Osteocyte (in vitro differentiated cells): ENCODE measurements around the gene EXOC6. TPM values are rescaled to one million over a fixed set of nuclear protein-coding genes. Genes with fewer than 3 reads are reported as not detected.

Source experiments
- DNase-seq: peaks from one replicate; pipeline ENCODE4 v3.0.0; 2021; ENCODE audit warnings: mixed read lengths; ENCODE audit not compliant: unreplicated experiment; ENCODE audit errors: extremely low spot score
- H3K27ac Mint-ChIP-seq: one replicate; pipeline ENCODE4 v1.8.0; 2021; ENCODE audit warnings: mild to moderate bottlenecking, mixed read lengths; ENCODE audit not compliant: unreplicated experiment
- H3K27me3 Mint-ChIP-seq: one replicate; pipeline ENCODE4 v1.8.0; 2021; ENCODE audit warnings: mixed read lengths; ENCODE audit not compliant: unreplicated experiment
- H3K36me3 Mint-ChIP-seq: one replicate; pipeline ENCODE4 v1.8.0; 2021; ENCODE audit warnings: mixed read lengths; ENCODE audit not compliant: unreplicated experiment
- H3K4me1 Mint-ChIP-seq: one replicate; pipeline ENCODE4 v1.8.0; 2021; ENCODE audit warnings: mixed read lengths; ENCODE audit not compliant: unreplicated experiment
- H3K4me3 Mint-ChIP-seq: one replicate; pipeline ENCODE4 v1.8.0; 2021; ENCODE audit warnings: mild to moderate bottlenecking, moderate library complexity, mixed read lengths; ENCODE audit not compliant: unreplicated experiment
- H3K9me3 Mint-ChIP-seq: one replicate; pipeline ENCODE4 v1.8.0; 2021; ENCODE audit warnings: mixed read lengths; ENCODE audit not compliant: unreplicated experiment
- CTCF ChIP-seq: fragments of 200-600 bp; sonication (generic); IDR thresholded peaks from 2 replicates; pipeline ENCODE4 v1.5.0; 2021; ENCODE audit warnings: antibody characterized with exemption, mild to moderate bottlenecking, moderate library complexity
- total RNA-seq: library from RNA; stranded (reverse); gene quantifications from 2 replicates; pipeline ENCODE4 v1.2.1, GENCODE V29; 2021

Gene EXOC6
- total RNA-seq, 1 donor from 2014 or later: 8.5 TPM

DNA sequence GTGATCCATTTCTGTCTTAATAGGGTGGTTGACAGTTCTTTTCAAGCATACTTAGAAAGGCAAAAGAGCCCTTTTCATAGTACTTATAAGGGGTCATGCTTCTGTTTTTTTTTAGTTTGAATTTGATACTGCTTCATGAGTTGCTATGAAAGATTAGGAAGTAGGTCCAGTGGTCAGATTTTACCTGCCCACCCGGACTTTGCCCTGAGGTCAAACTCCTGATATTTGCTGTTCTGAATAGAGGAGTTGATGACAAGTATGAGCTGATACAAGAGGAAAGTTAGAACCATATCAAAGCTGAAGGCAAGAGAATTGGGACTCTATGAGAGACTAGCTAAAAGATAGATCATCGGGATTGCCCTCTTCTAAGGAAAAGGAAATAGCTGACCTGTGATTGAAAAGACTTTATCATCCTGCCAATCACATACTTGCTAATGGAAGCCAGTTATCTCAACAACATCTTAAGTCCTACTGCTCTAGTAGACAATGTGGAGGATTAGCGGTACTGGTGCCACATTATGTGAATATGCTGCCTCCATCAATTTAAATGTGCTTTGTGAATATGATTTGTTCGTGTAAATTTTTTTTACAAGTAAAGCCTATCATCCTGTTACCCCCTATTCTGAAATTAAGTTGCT lies 174.8 kb downstream of the EXOC6 start:
- Mint-ChIP-seq H3K27me3 (no peaks in the 10 kb centered on the region), H3K27ac (no peak overlapping the region), H3K4me1 (peaks cover under 1% of the 10 kb centered on the region), H3K36me3 (peaks cover 2% of the 10 kb centered on the region), H3K9me3 (peaks cover 11% of the 10 kb centered on the region), H3K4me3 (no peak overlapping the region)
- TF ChIP-seq CTCF: no peak
- no peak for DNase-seq

- H3K4me1 Mint-ChIP-seq: peaks cover 24% of the 10 kb centered on the region
- H3K9me3 Mint-ChIP-seq: peaks cover 11% of the 10 kb centered on the region
- no peak for TF ChIP-seq CTCF
- H3K27ac Mint-ChIP-seq: no peak overlapping the region
- H3K36me3 Mint-ChIP-seq: peaks cover 2% of the 10 kb centered on the region
- no peaks in the 10 kb centered on the region for H3K27me3 Mint-ChIP-seq
- DNase-seq: no peak
- H3K4me3 Mint-ChIP-seq: no peak overlapping the region
Measured at GRCh38 chr10:93026072-93026471, 177.8 kb downstream of the EXOC6 start.

DNA sequence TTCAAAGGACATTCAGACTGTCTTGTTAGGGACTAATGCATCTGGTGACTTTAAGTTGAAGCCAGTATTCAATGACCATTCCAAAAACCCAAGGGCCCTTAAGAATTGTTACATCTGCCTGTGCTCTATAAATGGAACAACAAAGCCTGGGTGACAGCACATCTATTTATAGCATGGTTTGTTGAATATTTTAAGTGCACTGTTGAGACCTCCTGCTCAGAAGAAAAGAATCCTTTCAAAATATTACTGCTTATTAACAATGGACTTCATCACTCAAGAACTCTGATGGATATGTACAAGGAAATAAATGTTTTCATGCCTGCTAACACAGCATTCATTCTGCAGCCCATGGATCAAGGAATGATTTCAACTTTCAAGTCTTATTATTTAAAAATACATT lies 179.2 kb downstream of the EXOC6 start:
- peaks cover 2% of the 10 kb centered on the region for H3K36me3 Mint-ChIP-seq
- no peak for TF ChIP-seq CTCF
- no peak for DNase-seq
- H3K4me3 Mint-ChIP-seq: no peak overlapping the region
- no peak overlapping the region for H3K27ac Mint-ChIP-seq
- peaks cover 35% of the 10 kb centered on the region for H3K4me1 Mint-ChIP-seq
- no peaks in the 10 kb centered on the region for H3K27me3 Mint-ChIP-seq
- peaks cover 11% of the 10 kb centered on the region for H3K9me3 Mint-ChIP-seq

DNA sequence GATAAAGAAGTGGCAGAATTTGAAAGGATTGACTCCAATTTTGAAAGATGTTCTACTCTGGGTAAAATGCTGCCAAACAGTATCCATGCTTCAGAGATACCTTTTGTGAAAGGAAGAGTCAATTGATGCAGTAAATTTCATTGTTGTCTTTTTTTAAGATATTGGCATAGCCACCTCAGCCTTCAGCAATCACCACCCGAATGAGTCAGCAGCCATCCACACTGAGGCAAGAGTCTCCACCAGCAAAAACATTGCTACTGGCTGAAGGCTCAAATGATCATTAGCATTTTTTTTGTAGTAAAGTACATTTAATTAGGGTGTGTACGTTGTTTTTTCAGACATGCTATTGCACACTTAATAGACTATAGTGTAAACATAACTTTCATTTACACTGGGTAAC lies 180.6 kb downstream of the EXOC6 start:
- TF ChIP-seq CTCF: no peak
- Mint-ChIP-seq H3K9me3 (peaks cover 11% of the 10 kb centered on the region), H3K27me3 (no peaks in the 10 kb centered on the region), H3K36me3 (peaks cover 2% of the 10 kb centered on the region), H3K4me1 (peaks cover 37% of the 10 kb centered on the region), H3K27ac (peak overlapping the region; percentile 52), H3K4me3 (no peak overlapping the region)
- no peak for DNase-seq

- no peaks in the 10 kb centered on the region for H3K27me3 Mint-ChIP-seq
- H3K4me3 Mint-ChIP-seq: no peak overlapping the region
- no peak for TF ChIP-seq CTCF
- H3K36me3 Mint-ChIP-seq: peaks cover 2% of the 10 kb centered on the region
- no peak for DNase-seq
- H3K4me1 Mint-ChIP-seq: peaks cover 44% of the 10 kb centered on the region
- H3K9me3 Mint-ChIP-seq: peaks cover 11% of the 10 kb centered on the region
- H3K27ac Mint-ChIP-seq: peak overlapping the region; percentile 83
Measured at GRCh38 chr10:93030409-93030808, 182.1 kb downstream of the EXOC6 start.
